ENCODE results near the gene GDPD3. TPM values are rescaled to one million over a fixed set of nuclear protein-coding genes. Genes with fewer than 3 reads are reported as not detected.

The GDPD3 gene
- total and polyA plus RNA-seq, 2 of the 13 experiments (the other 11 are each of a cell fraction or from before 2014, with no cell fraction given): 18.7 to 20.6 TPM

DNA sequence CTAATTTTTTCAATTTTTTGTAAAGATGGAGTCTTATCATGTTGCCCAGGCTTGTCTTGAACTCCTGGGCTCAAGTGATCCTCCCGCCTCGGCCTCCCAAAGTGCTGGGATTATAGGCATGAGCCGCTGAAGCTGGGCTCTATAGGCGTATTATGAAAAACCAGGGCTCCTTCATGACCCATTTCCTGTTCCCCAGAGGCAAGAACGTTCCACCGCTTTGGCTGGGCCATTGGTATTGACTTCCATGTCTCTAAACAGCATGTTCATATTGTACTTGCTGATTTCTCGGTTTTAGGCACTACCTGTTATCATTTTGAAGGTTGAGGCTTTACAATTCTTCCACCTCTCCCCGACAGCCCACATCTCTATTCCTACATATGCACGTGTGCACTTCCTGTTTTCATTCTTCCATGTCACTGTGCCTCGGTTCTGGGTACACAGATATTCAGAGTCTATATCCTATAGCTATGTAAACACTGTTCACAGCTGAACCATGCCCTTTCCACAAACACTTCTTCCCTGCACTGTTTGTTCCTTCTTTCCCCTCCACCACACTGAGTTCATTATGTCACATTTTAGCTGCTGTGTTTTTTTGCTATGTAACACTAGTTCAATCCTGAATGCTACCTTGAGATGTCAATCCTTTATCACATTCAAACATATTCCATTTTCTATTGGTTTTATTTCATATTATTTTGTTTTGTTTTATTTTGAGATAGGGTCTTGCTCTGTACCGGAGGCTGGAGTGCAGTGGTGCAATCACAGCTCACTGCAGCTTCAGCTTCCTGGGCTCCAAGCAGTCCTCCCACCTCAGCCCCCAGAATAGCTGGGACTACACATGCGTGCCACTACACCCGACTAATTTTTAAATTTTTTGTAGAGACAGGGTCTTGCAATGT lies 26.5 kb upstream of the GDPD3 start (continued):
- TF ChIP-seq, protein P1, sequence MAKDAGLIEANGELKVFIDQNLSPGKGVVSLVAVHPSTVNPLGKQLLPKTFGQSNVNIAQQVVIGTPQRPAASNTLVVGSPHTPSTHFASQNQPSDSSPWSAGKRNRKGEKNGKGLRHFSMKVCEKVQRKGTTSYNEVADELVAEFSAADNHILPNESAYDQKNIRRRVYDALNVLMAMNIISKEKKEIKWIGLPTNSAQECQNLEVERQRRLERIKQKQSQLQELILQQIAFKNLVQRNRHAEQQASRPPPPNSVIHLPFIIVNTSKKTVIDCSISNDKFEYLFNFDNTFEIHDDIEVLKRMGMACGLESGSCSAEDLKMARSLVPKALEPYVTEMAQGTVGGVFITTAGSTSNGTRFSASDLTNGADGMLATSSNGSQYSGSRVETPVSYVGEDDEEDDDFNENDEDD (CRISPR knock-in tag; IDR thresholded peaks at IDR 0.05; ENCODE audit: borderline replicate concordance): peak; percentile 42; the same call in 1 of the 2 replicates
- TF ChIP-seq ZBTB49 (CRISPR knock-in tag; IDR thresholded peaks at IDR 0.05; ENCODE audit: borderline replicate concordance) (no peak), KLF13 (CRISPR knock-in tag; IDR thresholded peaks at IDR 0.05) (no peak), PITX1 (CRISPR knock-in tag; IDR thresholded peaks at IDR 0.05) (peak; percentile 91), ETV5 (CRISPR knock-in tag; IDR thresholded peaks at IDR 0.05; ENCODE audit: borderline replicate concordance) (peak; percentile 98), PLRG1 (conservative IDR thresholded peaks at IDR 0.05) (no peak), KLF11 (CRISPR knock-in tag; IDR thresholded peaks at IDR 0.05) (peak; percentile 84; the same call in 1 of the 2 replicates), ZNF512 (CRISPR knock-in tag; IDR thresholded peaks at IDR 0.05) (no peak), ZNF281 (CRISPR knock-in tag; IDR thresholded peaks at IDR 0.05; ENCODE audit: borderline replicate concordance) (peak; percentile 93), ZNF431 (CRISPR knock-in tag; IDR thresholded peaks at IDR 0.05; ENCODE audit: borderline replicate concordance, low read depth) (peak; percentile 92; the same call in 1 of the 2 replicates), ZNF746 (CRISPR knock-in tag; IDR thresholded peaks at IDR 0.05) (peak; percentile 44; the same call in 1 of the 2 replicates), JARID2 (CRISPR knock-in tag; IDR thresholded peaks at IDR 0.05; ENCODE audit: insufficient replicate concordance) (no peak), HNRNPH1 (optimal IDR thresholded peaks at IDR 0.05; ENCODE audit: low read depth, low read length) (no peak)
- TF ChIP-seq, protein P2, sequence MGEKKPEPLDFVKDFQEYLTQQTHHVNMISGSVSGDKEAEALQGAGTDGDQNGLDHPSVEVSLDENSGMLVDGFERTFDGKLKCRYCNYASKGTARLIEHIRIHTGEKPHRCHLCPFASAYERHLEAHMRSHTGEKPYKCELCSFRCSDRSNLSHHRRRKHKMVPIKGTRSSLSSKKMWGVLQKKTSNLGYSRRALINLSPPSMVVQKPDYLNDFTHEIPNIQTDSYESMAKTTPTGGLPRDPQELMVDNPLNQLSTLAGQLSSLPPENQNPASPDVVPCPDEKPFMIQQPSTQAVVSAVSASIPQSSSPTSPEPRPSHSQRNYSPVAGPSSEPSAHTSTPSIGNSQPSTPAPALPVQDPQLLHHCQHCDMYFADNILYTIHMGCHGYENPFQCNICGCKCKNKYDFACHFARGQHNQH (CRISPR knock-in tag; IDR thresholded peaks at IDR 0.05): peak; percentile 99
- TF ChIP-seq, protein P3, sequence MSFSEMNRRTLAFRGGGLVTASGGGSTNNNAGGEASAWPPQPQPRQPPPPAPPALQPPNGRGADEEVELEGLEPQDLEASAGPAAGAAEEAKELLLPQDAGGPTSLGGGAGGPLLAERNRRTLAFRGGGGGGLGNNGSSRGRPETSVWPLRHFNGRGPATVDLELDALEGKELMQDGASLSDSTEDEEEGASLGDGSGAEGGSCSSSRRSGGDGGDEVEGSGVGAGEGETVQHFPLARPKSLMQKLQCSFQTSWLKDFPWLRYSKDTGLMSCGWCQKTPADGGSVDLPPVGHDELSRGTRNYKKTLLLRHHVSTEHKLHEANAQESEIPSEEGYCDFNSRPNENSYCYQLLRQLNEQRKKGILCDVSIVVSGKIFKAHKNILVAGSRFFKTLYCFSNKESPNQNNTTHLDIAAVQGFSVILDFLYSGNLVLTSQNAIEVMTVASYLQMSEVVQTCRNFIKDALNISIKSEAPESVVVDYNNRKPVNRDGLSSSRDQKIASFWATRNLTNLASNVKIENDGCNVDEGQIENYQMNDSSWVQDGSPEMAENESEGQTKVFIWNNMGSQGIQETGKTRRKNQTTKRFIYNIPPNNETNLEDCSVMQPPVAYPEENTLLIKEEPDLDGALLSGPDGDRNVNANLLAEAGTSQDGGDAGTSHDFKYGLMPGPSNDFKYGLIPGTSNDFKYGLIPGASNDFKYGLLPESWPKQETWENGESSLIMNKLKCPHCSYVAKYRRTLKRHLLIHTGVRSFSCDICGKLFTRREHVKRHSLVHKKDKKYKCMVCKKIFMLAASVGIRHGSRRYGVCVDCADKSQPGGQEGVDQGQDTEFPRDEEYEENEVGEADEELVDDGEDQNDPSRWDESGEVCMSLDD (CRISPR knock-in tag; IDR thresholded peaks at IDR 0.05; ENCODE audit: borderline replicate concordance): no peak

All from HepG2 (cell line).